Tibial nerve (tissue), 3 donors: ENCODE data around the gene F5.

Source experiments
- EP300 ChIP-seq, 2 donors: sonication (generic); formaldehyde crosslinking; IDR thresholded peaks; one replicate each; pipeline ENCODE4 v1.6.1; 2017; ENCODE audit warnings: antibody characterized with exemption in 2 of 2, mild to moderate bottlenecking in 1 of 2
- POLR2A ChIP-seq, 2 donors: fragments of 450-650 bp; IDR thresholded peaks; one replicate each; pipeline ENCODE4 v1.6.1; 2017; ENCODE audit warnings: antibody characterized with exemption in 2 of 2, mild to moderate bottlenecking in 2 of 2, moderate library complexity in 2 of 2

DNA sequence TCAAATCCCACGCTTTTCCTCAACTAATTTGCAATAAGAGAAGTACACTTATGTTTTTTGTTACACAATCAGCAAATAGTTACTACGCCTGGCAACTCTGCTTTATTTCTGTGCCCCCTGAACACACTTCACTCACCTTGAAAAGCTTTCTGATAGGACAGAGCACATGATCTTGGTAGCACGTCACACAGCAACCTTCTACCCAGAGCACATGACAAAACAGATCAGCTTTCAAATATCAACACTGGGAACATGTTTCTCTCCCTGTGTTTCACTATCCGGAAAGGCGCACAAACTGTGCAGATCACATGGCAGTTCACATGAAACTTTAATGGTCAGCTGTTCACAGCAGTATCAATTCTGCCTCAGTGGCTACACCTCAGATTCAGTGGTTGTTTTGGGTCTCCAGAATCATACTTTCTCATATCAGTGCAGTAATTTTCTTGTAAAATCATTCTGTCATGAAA is 102.7 kb downstream of the F5 start:
- TF ChIP-seq POLR2A (IDR thresholded peaks at IDR 0.05) (peak; percentile 33 to 72), EP300 (IDR thresholded peaks at IDR 0.05) (peak; percentile 58 to 94)
